ENCODE results near the gene SERAC1.

DNA sequence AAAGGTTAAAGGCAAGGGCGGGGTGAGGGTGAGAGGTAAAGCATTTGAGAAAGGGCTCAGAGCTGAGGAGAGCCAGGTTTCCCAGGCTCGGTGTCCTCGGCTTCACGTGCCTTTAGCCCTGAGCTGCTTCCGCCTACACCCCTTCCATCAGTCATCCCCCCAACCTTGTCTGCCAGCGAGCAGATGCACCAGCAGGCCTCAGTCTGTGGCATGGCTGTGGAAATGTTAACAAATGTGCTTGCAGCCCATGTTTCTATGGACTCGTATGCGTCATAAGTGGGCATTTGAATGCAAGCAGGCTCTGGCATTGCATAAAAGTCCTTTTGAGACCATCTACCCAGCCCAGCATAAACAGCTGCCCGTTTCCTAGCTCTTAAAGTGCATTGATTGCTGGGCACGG lies 97.5 kb downstream of the SERAC1 start:
- TF ChIP-seq, protein P1, sequence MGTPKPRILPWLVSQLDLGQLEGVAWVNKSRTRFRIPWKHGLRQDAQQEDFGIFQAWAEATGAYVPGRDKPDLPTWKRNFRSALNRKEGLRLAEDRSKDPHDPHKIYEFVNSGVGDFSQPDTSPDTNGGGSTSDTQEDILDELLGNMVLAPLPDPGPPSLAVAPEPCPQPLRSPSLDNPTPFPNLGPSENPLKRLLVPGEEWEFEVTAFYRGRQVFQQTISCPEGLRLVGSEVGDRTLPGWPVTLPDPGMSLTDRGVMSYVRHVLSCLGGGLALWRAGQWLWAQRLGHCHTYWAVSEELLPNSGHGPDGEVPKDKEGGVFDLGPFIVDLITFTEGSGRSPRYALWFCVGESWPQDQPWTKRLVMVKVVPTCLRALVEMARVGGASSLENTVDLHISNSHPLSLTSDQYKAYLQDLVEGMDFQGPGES (IDR thresholded peaks at IDR 0.05; ENCODE audit: low read depth, low read length), result no peak
- no peak for TF ChIP-seq EP300 (IDR thresholded peaks at IDR 0.05; ENCODE audit: borderline replicate concordance in 1 of 2, low read depth in 1 of 2, low read length in 1 of 2)

Data from SK-N-SH (cell line).